Measurements from ENCODE around the gene RTN4.

RTN4 gene

GRCh38 chr2:54948120-54948519 is 102.1 kb downstream of the RTN4 start:
- no peak for DNase-seq

GRCh38 chr2:54947646-54948045 is 102.6 kb downstream of the RTN4 start:
- DNase-seq: peak; percentile 68

GRCh38 chr2:54947136-54947535 is 103.1 kb downstream of the RTN4 start:
- DNase-seq: peak; percentile 55

- DNase-seq: peak; percentile 18
These were observed 103.9 kb downstream of the RTN4 start for GRCh38 chr2:54946220-54946805.

- DNase-seq: peak; percentile 25
These were observed 104.6 kb downstream of the RTN4 start for GRCh38 chr2:54945391-54946219.

- DNase-seq: no peak
These were observed 105.4 kb downstream of the RTN4 start for GRCh38 chr2:54944724-54945326.

GRCh38 chr2:54942373-54942772 is 107.9 kb downstream of the RTN4 start:
- no peak for DNase-seq

GRCh38 chr2:54941248-54941984 is 108.8 kb downstream of the RTN4 start:
- DNase-seq: no peak

GRCh38 chr2:54940723-54941122 is 109.5 kb downstream of the RTN4 start:
- no peak for DNase-seq

GRCh38 chr2:54939446-54940118 is 110.7 kb downstream of the RTN4 start:
- no peak for DNase-seq

- no peak for DNase-seq
These were observed 113.5 kb downstream of the RTN4 start for GRCh38 chr2:54936766-54937165.

GRCh38 chr2:54935389-54935788 is 114.9 kb downstream of the RTN4 start:
- no peak for DNase-seq

GRCh38 chr2:54931473-54931872 is 118.8 kb downstream of the RTN4 start:
- DNase-seq: no peak

GRCh38 chr2:54928719-54929118 is 121.5 kb downstream of the RTN4 start:
- DNase-seq: no peak

- no peak for DNase-seq
These were observed 122.3 kb downstream of the RTN4 start for GRCh38 chr2:54927751-54928615.

- no peak for DNase-seq
These were observed 123.0 kb downstream of the RTN4 start for GRCh38 chr2:54927085-54927750.

GRCh38 chr2:54925022-54925421 is 125.2 kb downstream of the RTN4 start:
- no peak for DNase-seq

- DNase-seq: no peak
These were observed 126.1 kb downstream of the RTN4 start for GRCh38 chr2:54924121-54924520.
